ENCODE results near the gene KDM2B. TPM values are rescaled to one million over a fixed set of nuclear protein-coding genes. Genes with fewer than 3 reads are reported as not detected.

The KDM2B gene
- polyA plus RNA-seq, 3 donors = 9.7 to 68.1 (median 9.7) TPM

GRCh38 chr12:121576851-121577391 is 3.9 kb downstream of the KDM2B start:
- H3K27ac ChIP-seq (ENCODE audit: low read depth in 1 of 2, low read length in 2 of 2) = no peak overlapping the region
- H3K9me3 ChIP-seq (replicated peaks in 1 of 2; ENCODE audit: control insufficient read depth in 1 of 2, insufficient read depth in 1 of 2, low read length in 2 of 2) = no peaks in the 10 kb centered on the region
- H3K27me3 Mint-ChIP-seq (ENCODE audit: low read depth in 3 of 3) = peaks cover 4 to 12% (median 5%) of the 10 kb centered on the region in 3 donors
- no peak overlapping the region for H2AFZ ChIP-seq (ENCODE audit: insufficient read depth, low read depth, low read length, poor library complexity, severe bottlenecking)
- H3K4me1 ChIP-seq (ENCODE audit: control insufficient read depth in 1 of 2, insufficient read depth in 2 of 2, low read length in 2 of 2) = peaks cover 42 to 45% of the 10 kb centered on the region in 2 donors
- H3K27me3 ChIP-seq (ENCODE audit: control insufficient read depth in 2 of 2, insufficient read depth in 2 of 2, low read length in 2 of 2) = no peaks in the 10 kb centered on the region
- no peaks in the 10 kb centered on the region for H4K20me1 ChIP-seq (ENCODE audit: insufficient read depth, low read length)
- peak overlapping the region; percentile 52 to 62 for H3K4me3 Mint-ChIP-seq
- peaks cover 31% of the 10 kb centered on the region for H3K4me1 Mint-ChIP-seq
- no peak for TF ChIP-seq CTCF (IDR thresholded peaks at IDR 0.05)
- peaks cover 29 to 32% of the 10 kb centered on the region in 2 donors for H3K36me3 Mint-ChIP-seq
- WGBS (ENCODE audit: insufficient coverage) = 58% methylated on average over 2 of the region's 4 CpGs
- no peak overlapping the region for H3K4me3 ChIP-seq (replicated peaks in 1 of 3; ENCODE audit: low read depth in 2 of 3, low read length in 3 of 3)
- H3K9ac ChIP-seq (ENCODE audit: insufficient read depth, low read length, poor library complexity, severe bottlenecking) = no peak overlapping the region
- intact Hi-C loops (cut with micrococcal nuclease) = loop anchor here in 1 of 2 donors (5.0 kb wide), 1 partner anchor 35 kb away; no protein-coding TSS in a partner anchor
- DNase-seq = peak in 1 of 3 donors; percentile 28
- H3K4me2 ChIP-seq (replicated peaks; ENCODE audit: extremely low read depth, low read length, poor library complexity, severe bottlenecking) = peak overlapping the region; percentile 93
- peaks cover 16 to 23% of the 10 kb centered on the region in 2 donors for H3K36me3 ChIP-seq (replicated peaks in 1 of 2; ENCODE audit: control insufficient read depth in 1 of 2, insufficient read depth in 2 of 2, low read length in 2 of 2)
- H3K9me3 Mint-ChIP-seq = no peaks in the 10 kb centered on the region
- H3K79me2 ChIP-seq (ENCODE audit: insufficient read depth, low read length) = no peaks in the 10 kb centered on the region
- peak overlapping the region in 4 of 7 donors; percentile 8 to 37 (median 33) for H3K27ac Mint-ChIP-seq

GRCh38 chr12:121575952-121576625 is 4.7 kb downstream of the KDM2B start:
- Histone ChIP-seq H3K9me3 (replicated peaks in 1 of 2; ENCODE audit: control insufficient read depth in 1 of 2, insufficient read depth in 1 of 2, low read length in 2 of 2) (no peaks in the 10 kb centered on the region), H3K36me3 (replicated peaks in 1 of 2; ENCODE audit: control insufficient read depth in 1 of 2, insufficient read depth in 2 of 2, low read length in 2 of 2) (peaks cover 16 to 23% of the 10 kb centered on the region in 2 donors), H3K4me3 (replicated peaks in 1 of 3; ENCODE audit: low read depth in 2 of 3, low read length in 3 of 3) (no peak overlapping the region), H3K9ac (ENCODE audit: insufficient read depth, low read length, poor library complexity, severe bottlenecking) (no peak overlapping the region), H4K20me1 (ENCODE audit: insufficient read depth, low read length) (no peaks in the 10 kb centered on the region), H3K27ac (ENCODE audit: low read depth in 1 of 2, low read length in 2 of 2) (no peak overlapping the region), H3K27me3 (ENCODE audit: control insufficient read depth in 2 of 2, insufficient read depth in 2 of 2, low read length in 2 of 2) (no peaks in the 10 kb centered on the region), H3K79me2 (ENCODE audit: insufficient read depth, low read length) (no peaks in the 10 kb centered on the region), H3K4me2 (replicated peaks; ENCODE audit: extremely low read depth, low read length, poor library complexity, severe bottlenecking) (no peak overlapping the region), H2AFZ (ENCODE audit: insufficient read depth, low read depth, low read length, poor library complexity, severe bottlenecking) (no peak overlapping the region), H3K4me1 (ENCODE audit: control insufficient read depth in 1 of 2, insufficient read depth in 2 of 2, low read length in 2 of 2) (peaks cover 33 to 36% of the 10 kb centered on the region in 2 donors)
- no peak for DNase-seq
- intact Hi-C loops (cut with micrococcal nuclease) = loop anchor here in 1 of 2 donors (5.0 kb wide), 1 partner anchor 36 kb away; no protein-coding TSS in a partner anchor
- no peak for TF ChIP-seq CTCF (IDR thresholded peaks at IDR 0.05)
- no peaks in the 10 kb centered on the region for H3K9me3 Mint-ChIP-seq
- peaks cover 2 to 11% (median 5%) of the 10 kb centered on the region in 3 donors for H3K27me3 Mint-ChIP-seq (ENCODE audit: low read depth in 3 of 3)
- H3K4me3 Mint-ChIP-seq = no peak overlapping the region
- WGBS (ENCODE audit: insufficient coverage) = 94% methylated on average over 13 of the region's 13 CpGs
- peaks cover 23% of the 10 kb centered on the region for H3K4me1 Mint-ChIP-seq
- peaks cover 30 to 41% of the 10 kb centered on the region in 2 donors for H3K36me3 Mint-ChIP-seq
- no peak overlapping the region for H3K27ac Mint-ChIP-seq

Data from CD14-positive monocyte (primary cell).